GM12878 (cell line): ENCODE results near the gene RP9. TPM values are rescaled to one million over a fixed set of nuclear protein-coding genes. Genes with fewer than 3 reads are reported as not detected.
"Not testable (repeated sequence)": the region's sequence is repeated elsewhere in the genome, so short reads cannot be mapped to it uniquely, and the experiment has no call there.

Experiments
- ATAC-seq: fragments of 200-7000 bp; cut with Tn5 transposase; 3 replicates; pipeline ENCODE4 v1.9.1; 2020; ENCODE audit warnings: mild to moderate bottlenecking, moderate library complexity
- BruUV-seq: library from RNA; stranded (reverse); fragments of 400-500 nt; replicated peaks from 2 replicates; lab custom pipeline; 2021; lab: Mats Ljungman, UMichigan
- CTCF ChIA-PET: fragments of 300-600 bp; sonication (Branson Sonifier 250); formaldehyde crosslinking; extraction: SDS; loops from one replicate; lab custom pipeline; 2021; ENCODE audit warnings: inconsistent platforms; lab: Yijun Ruan, JAX
- POLR2A ChIA-PET: fragments of 350-600 bp; formaldehyde crosslinking; extraction: SDS; loops from one replicate; lab custom pipeline; 2021; ENCODE audit warnings: inconsistent platforms; lab: Charles Lee
- RAD21 ChIA-PET: fragments of 300-600 bp; sonication (Branson Sonifier 250); formaldehyde crosslinking; loops from one replicate; lab custom pipeline; 2023; ENCODE audit warnings: antibody characterized with exemption; ENCODE audit not compliant: unreplicated experiment; lab: Charles Lee
- SMC1A ChIA-PET: fragments of 300-600 bp; sonication (Branson Sonifier 250); formaldehyde crosslinking; loops from one replicate; lab custom pipeline; 2023; ENCODE audit not compliant: unreplicated experiment, uncharacterized antibody; lab: Charles Lee
- DNase-seq: peaks from one replicate; pipeline ENCODE4 v3.0.0-alpha.2; 2011; ENCODE audit warnings: low read depth, low spot score
- FAIRE-seq: peaks from 3 replicates; lab custom pipeline; 2011; peaks lifted over from hg19 to GRCh38; lab: Jason Lieb, UNC
- H2AFZ ChIP-seq: 2 replicates; pipeline ENCODE4 v1.6.0; 2011; ENCODE audit warnings: low read depth, low read length, control low read depth; ENCODE audit not compliant: control insufficient read depth
- H3K27ac ChIP-seq: 2 replicates; pipeline ENCODE4 v1.5.1; 2011; ENCODE audit warnings: control low read depth; ENCODE audit not compliant: control insufficient read depth, insufficient read depth
- H3K27me3 ChIP-seq, 2 experiments: replicated peaks in 1 of 2; 2 replicates each; pipeline versions ENCODE4 v1.6.0 to v1.6.1; 2011; ENCODE audit warnings: low read length in 1 of 2; ENCODE audit not compliant: control insufficient read depth in 2 of 2, insufficient read depth in 2 of 2
- H3K36me3 ChIP-seq, 2 experiments: 2 replicates each; pipeline ENCODE4 v1.5.1; 2011; ENCODE audit warnings: low read length in 1 of 2; ENCODE audit not compliant: control insufficient read depth in 2 of 2, insufficient read depth in 2 of 2
- H3K4me1 ChIP-seq: 2 replicates; pipeline ENCODE4 v1.6.1; 2011; ENCODE audit warnings: mild to moderate bottlenecking, low read length, moderate library complexity, mixed read lengths; ENCODE audit not compliant: control insufficient read depth, insufficient read depth
- H3K4me2 ChIP-seq: 2 replicates; pipeline ENCODE4 v1.6.0; 2011; ENCODE audit warnings: control low read depth; ENCODE audit not compliant: control insufficient read depth, insufficient read depth
- H3K4me3 ChIP-seq: fragments of 200-600 bp; sonication (generic); 2 replicates; pipeline ENCODE4 v1.5.1; 2016
- H3K79me2 ChIP-seq: 2 replicates; pipeline ENCODE4 v1.6.0; 2011; ENCODE audit warnings: low read length; ENCODE audit not compliant: control insufficient read depth, insufficient read depth
- H3K9ac ChIP-seq: 2 replicates; pipeline ENCODE4 v1.8.0; 2011; ENCODE audit warnings: low read length, control low read depth, mixed read lengths; ENCODE audit not compliant: control insufficient read depth, insufficient read depth
- H3K9me3 ChIP-seq: replicated peaks from 3 replicates; pipeline ENCODE4 v1.5.1; 2011; ENCODE audit warnings: mild to moderate bottlenecking, low read length; ENCODE audit not compliant: control insufficient read depth, insufficient read depth
- H4K20me1 ChIP-seq: 2 replicates; pipeline ENCODE4 v1.6.0; 2011; ENCODE audit not compliant: control insufficient read depth, insufficient read depth
- SMAD5 ChIP-seq: IDR thresholded peaks from 2 replicates; pipeline ENCODE4 v1.6.1; 2016; ENCODE audit warnings: antibody characterized with exemption, low read depth
- SPI1 ChIP-seq: IDR thresholded peaks from 2 replicates; pipeline ENCODE4 v1.6.1; 2011; ENCODE audit warnings: low read depth, mild to moderate bottlenecking, low read length, moderate library complexity, borderline replicate concordance; ENCODE audit not compliant: insufficient read depth
- WGBS: methylation state at CpG from one replicate; pipeline ENCODE4 v1.1.6; 2016; ENCODE audit warnings: low lambda C conversion rate; ENCODE audit not compliant: insufficient replicate concordance, insufficient coverage; ENCODE audit errors: missing lambda C conversion rate; 5-methylcytosine and 5-hydroxymethylcytosine counted together
- in situ Hi-C: fragments of 300-500 bp; cut with MboI; formaldehyde crosslinking; loops from 9 replicates; pipeline ENCODE4 v1.14.3; 2018; ENCODE audit warnings: mixed read lengths
- intact Hi-C: fragments of 100-400 bp; cut with micrococcal nuclease; formaldehyde crosslinking; loops from one replicate; pipeline ENCODE4 v1.14.2; 2022; ENCODE audit not compliant: unreplicated experiment
- polyA plus RNA-seq, 11 experiments: library from polyadenylated mRNA; depleted of rRNA in 4 of 11; unstranded in 6 of 11; stranded (reverse) in 5 of 11; fragments of >200 nt; fragmentation: Nextera tagmentation in 4 of 11; fragmentation: Illumina TruSeq in 1 of 11; extraction: Ambion mirVana in 4 of 11; extraction: Trizol in 1 of 11; gene quantifications; 1 replicate in 1 of 11; 2 replicates in 10 of 11; pipeline versions ENCODE4 v1.2.1 to v1.2.3, GENCODE V29; 2011 to 2016; ENCODE audit warnings: inconsistent platforms in 2 of 11, missing spikeins in 2 of 11, low read depth in 1 of 11
- total RNA-seq, 4 experiments: library from RNA; depleted of rRNA in 3 of 4; stranded (reverse); fragments of >200 nt in 3 of 4; fragmentation: Illumina TruSeq in 1 of 4; extraction: Trizol in 1 of 4; gene quantifications; 2 replicates each; pipeline versions ENCODE4 v1.2.1 to v1.2.3, GENCODE V29; 2013 to 2021

Gene RP9
- total and polyA plus RNA-seq, 10 of the 15 experiments (the other 5 are each of a cell fraction or from before 2014, with no cell fraction given), result 7.6 to 25.3 (median 16.9) TPM

GRCh38 chr7:33099154-33099940 lies 9.9 kb downstream of the RP9 start:
- intact Hi-C loops (no loop called here), in situ Hi-C loops (no loop called here)
- H3K9me3 ChIP-seq, result no peaks in the 10 kb centered on the region
- FAIRE-seq, result no peak
- TSS peak; percentile 9 for BruUV-seq
- ChIA-PET CTCF (interaction anchor here (1.5 kb wide), 1 partner anchor 22 kb away, joined by 4 read pairs; no protein-coding TSS in a partner anchor), POLR2A (no interaction called here), SMC1A (no interaction called here), RAD21 (no interaction called here)
- DNase-seq, result no peak
- H3K36me3 ChIP-seq, result peaks cover 6 to 23% of the 10 kb centered on the region in 2 experiments
- no peaks in the 10 kb centered on the region for H4K20me1 ChIP-seq
- 38% methylated on average over 4 of the region's 4 CpGs for WGBS
- H2AFZ ChIP-seq, result no peak overlapping the region
- no peaks in the 10 kb centered on the region for H3K27me3 ChIP-seq
- H3K27ac ChIP-seq, result peak overlapping the region; percentile 53
- H3K4me1 ChIP-seq, result peaks cover 10% of the 10 kb centered on the region
- no peak overlapping the region for H3K4me3 ChIP-seq
- H3K4me2 ChIP-seq, result no peak overlapping the region
- no peaks in the 10 kb centered on the region; the same call in none of the 2 replicates for H3K79me2 ChIP-seq
- ATAC-seq, result no peak
- peak overlapping the region; percentile 8; the same call in 1 of the 2 replicates for H3K9ac ChIP-seq
- TF ChIP-seq SPI1, result 0 out of 2 replicates have a peak, but pooled peaks have one; percentile 17
- TF ChIP-seq SMAD5, result no peak

DNA sequence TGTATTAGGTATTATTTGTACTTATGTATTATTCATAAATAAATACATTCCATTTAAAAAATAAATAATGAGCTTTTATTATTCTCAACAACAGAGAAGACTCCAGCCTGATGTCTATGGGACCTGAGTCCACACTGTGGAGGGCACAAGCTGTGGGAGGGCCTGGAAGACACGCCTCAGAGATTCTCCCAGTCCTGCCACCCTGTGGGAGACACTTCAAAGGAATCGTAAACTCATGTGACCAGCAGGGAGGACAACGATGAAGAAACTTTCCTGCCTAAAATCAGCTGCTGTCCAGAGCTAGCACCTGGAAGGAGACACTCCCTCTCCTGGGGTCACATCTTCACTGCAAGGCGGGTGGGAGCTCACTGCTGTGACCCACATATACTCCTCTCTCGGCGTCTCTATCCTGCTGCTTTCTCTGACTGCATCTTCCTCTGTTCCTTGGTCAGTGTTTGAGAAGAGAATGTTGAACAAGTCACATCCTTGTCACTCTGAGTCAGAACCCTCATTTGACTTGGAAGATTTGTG lies 14.4 kb downstream of the RP9 start:
- H4K20me1 ChIP-seq, H2AFZ ChIP-seq, intact Hi-C loops, RAD21 ChIA-PET, CTCF ChIA-PET, H3K4me2 ChIP-seq, H3K36me3 ChIP-seq, H3K4me3 ChIP-seq, H3K9ac ChIP-seq, H3K4me1 ChIP-seq, POLR2A ChIA-PET, DNase-seq, H3K27ac ChIP-seq, H3K27me3 ChIP-seq, H3K79me2 ChIP-seq, H3K9me3 ChIP-seq, in situ Hi-C loops, SMC1A ChIA-PET, ATAC-seq: not testable (repeated sequence)
- 90% methylated on average over 5 of the region's 6 CpGs for WGBS
- peak; percentile 83 for FAIRE-seq
- BruUV-seq, result TSS peak; percentile 63
